Stimulated activated CD4-positive, alpha-beta T cell treated with anti-CD3 and anti-CD28 coated beads, Interleukin-1b, Interleukin-23, amount 100 ng/mL, for 4 hours (primary cell): ENCODE results near the gene ARID1B.
"Not testable (repeated sequence)": the region's sequence is repeated elsewhere in the genome, so short reads cannot be mapped to it uniquely, and the experiment has no call there.

Source experiments
- DNase-seq, 2 donors: peaks; one replicate each; pipeline ENCODE4 v3.0.0-alpha.2; 2020; ENCODE audit warnings: low read depth in 2 of 2

ARID1B gene

GRCh38 chr6:157126183-157127098, 349.3 kb downstream of the ARID1B start:
- DNase-seq, result no peak

- DNase-seq, result no peak
Observed at GRCh38 chr6:157128235-157128775, 351.1 kb downstream of the ARID1B start.

- no peak for DNase-seq
Observed at GRCh38 chr6:157131250-157131649, 354.1 kb downstream of the ARID1B start.

DNA sequence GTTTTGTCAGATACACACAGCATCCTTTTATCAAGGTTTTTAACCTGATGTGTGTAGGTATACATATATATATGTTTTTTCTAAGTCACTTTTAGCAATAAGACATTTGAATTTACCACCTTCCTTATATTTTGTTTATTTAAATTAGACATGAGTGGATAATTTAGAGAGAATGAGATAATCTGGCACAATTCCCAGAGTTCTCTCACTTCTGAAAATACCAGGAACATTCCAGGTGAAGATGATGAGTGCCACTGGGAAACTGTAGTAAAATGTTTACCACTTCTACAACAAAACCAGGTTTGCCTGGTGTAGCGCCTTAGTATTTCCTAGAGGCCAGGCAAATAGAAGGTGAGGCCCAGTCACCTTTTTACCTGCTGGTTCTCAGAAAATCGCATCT, 356.7 kb downstream of the ARID1B start:
- no peak for DNase-seq

GRCh38 chr6:157134402-157135047, 357.3 kb downstream of the ARID1B start:
- DNase-seq, result no peak

GRCh38 chr6:157135691-157136090, 358.5 kb downstream of the ARID1B start:
- no peak for DNase-seq

- DNase-seq, result no peak
Observed at GRCh38 chr6:157137501-157137900, 360.3 kb downstream of the ARID1B start.

- no peak for DNase-seq
Observed at GRCh38 chr6:157139054-157139708, 362.0 kb downstream of the ARID1B start.

GRCh38 chr6:157143171-157143889, 366.2 kb downstream of the ARID1B start:
- no peak for DNase-seq

GRCh38 chr6:157143890-157144798, 367.0 kb downstream of the ARID1B start:
- no peak for DNase-seq

DNA sequence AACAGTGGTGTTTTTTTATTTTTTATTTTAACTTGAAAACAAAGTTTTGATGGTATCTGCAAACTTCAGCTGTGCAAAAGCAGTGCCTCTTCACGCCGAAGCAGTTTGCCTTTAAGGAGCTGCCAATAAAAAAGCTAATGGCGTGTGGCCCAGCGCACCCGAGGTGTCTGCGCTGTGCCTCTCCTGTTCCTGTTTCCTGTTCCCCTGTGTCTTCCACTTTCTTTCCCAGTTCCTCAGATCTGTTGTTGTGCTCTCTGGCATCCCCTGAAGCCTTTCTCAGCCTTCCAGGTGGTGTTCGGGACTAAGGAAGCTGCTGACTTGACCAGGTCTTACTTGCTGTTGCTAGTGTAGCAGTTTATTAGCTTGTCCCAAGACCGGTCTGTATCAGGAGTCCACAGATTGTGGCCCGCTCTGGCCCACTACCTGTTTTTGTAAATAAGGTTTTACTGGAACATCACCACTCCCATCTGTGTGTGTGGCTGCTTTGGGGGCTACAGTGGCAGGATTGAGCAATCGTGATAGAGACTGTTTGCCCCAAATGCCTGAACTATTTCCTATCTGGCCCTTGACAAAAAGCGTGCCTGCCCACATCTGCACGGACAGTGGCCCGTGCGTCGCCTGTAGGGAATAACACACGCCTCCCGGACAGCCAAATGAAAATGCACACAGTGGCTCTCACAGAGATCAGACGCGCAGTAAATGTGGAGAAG, 367.8 kb downstream of the ARID1B start:
- no peak for DNase-seq

DNA sequence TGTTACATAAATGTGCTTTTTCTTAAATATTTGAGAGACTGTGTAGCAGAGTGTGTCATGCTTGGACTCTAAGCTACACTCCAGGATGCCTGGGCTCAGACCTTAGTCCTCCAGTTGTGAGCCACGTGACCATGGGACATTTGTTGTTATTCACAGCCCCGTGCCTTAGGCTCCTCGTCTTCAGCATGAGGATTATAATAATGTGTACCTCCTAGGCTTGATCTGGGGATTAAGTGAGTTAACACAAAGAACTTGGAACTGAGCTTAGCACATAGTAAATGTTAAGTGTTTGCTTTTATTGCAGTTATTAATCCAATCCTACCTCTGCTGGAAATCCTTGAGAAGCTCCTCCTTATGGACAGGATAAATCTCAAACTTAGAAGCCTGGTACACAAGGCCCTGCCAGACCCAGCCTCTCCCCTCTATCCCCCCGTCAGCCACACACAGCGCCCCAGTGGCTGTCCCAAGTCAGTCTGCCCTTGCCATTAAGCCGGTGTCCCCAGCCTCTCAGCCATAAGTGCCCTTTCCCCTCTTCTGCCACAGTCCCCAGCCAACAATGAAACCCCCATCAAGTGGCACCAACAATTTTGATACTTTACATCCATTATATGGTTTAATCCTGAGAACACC, 368.6 kb downstream of the ARID1B start:
- no peak for DNase-seq

GRCh38 chr6:157147054-157148026, 370.2 kb downstream of the ARID1B start:
- not testable (repeated sequence) for DNase-seq

DNA sequence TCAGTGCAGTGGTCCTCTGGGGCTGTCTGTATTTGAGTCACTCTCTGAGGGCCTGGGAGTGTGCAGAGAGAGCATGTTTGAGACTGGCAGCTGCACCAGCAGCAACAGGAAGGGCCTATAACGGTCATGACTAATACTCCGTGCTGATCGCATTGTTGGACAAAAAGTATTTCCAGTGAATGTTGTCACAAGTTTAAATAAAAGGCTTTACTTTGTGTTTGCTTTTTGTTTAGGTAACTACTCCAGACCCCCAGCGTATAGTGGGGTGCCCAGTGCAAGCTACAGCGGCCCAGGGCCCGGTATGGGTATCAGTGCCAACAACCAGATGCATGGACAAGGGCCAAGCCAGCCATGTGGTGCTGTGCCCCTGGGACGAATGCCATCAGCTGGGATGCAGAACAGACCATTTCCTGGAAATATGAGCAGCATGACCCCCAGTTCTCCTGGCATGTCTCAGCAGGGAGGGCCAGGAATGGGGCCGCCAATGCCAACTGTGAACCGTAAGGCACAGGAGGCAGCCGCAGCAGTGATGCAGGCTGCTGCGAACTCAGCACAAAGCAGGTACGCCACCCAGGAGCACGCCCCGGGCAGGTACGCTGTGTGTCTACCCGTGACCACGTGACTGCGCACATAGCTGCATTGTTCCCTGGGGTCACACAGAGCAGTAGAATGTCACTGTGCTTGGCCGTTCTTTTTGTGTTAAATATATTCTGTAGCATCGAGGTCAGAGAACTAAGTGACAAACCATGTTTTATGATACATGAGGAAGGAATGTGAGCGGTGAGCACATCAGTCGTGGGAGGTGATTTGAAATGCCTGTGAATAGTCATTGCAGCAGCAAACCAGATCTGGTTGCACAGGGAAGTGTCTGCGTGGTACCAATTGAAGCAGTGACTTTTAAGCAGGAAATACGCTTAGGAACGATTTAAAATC, 371.5 kb downstream of the ARID1B start:
- no peak for DNase-seq

DNA sequence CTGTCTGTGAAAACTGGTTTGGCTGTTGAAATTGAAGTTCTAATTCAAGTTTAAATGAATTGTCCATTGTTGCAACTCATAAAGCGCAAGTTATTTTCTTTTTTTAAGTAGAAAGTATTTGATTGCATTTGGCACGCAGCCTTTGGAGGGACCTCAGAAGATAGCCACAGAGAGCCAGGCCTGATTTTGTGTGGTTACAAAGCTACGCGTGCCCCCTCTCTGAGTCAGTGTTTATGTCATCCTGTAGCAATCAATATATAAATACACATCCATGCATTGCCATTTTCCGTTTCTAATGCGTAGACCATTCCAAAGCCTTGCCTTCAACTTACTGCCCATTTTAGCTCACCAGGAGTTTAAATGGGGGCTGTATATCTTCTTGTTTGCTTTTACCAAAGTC, 372.9 kb downstream of the ARID1B start:
- no peak for DNase-seq

GRCh38 chr6:157151029-157151428, 373.9 kb downstream of the ARID1B start:
- DNase-seq, result no peak

GRCh38 chr6:157151989-157152388, 374.8 kb downstream of the ARID1B start:
- no peak for DNase-seq
